GM12873 (cell line): ENCODE results near the gene PRODH2.

Experiments used
- TF ChIP-seq, protein P1 (sequence below): IDR thresholded peaks from 2 replicates; pipeline ENCODE4 v1.5.1; 2012; ENCODE audit warnings: low read depth, mild to moderate bottlenecking, moderate library complexity, low read length, control low read depth; ENCODE audit not compliant: insufficient read depth; ENCODE audit errors: missing control alignments

PRODH2 gene, protein sequence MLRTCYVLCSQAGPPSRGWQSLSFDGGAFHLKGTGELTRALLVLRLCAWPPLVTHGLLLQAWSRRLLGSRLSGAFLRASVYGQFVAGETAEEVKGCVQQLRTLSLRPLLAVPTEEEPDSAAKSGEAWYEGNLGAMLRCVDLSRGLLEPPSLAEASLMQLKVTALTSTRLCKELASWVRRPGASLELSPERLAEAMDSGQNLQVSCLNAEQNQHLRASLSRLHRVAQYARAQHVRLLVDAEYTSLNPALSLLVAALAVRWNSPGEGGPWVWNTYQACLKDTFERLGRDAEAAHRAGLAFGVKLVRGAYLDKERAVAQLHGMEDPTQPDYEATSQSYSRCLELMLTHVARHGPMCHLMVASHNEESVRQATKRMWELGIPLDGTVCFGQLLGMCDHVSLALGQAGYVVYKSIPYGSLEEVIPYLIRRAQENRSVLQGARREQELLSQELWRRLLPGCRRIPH

DNA sequence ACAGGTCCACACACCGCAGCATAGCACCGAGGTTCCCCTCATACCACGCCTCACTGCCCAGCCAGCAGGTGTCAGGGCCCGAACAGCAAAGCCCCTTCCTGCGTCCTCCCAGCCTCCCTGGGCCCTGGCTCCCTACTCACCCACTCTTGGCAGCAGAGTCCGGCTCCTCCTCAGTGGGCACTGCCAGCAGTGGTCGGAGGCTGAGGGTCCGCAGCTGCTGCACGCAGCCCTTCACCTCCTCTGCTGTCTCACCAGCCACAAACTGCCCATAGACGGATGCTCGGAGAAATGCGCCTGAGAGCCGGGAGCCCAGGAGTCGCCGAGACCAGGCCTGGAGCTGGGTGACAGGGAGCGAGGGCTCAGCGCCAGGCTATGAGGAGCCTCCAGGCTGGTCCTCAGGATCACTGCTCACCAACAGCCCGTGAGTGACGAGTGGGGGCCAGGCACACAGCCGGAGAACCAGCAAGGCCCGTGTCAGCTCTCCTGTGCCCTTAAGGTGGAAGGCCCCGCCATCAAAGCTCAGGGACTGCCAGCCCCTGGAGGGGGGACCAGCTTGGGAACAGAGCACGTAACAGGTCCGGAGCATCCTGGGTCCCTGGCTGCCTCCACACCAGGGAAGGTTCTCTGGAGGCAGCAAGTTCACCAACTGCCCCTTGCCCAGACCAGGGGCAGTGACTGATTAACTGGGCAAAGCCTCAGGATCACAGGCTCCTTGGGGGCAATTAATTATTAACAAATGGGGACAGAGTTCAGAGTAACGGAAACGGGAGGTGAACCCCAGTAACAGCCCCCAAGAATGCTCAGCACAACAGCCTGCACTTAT, at the start of gene PRODH2:
TSS of gene PRODH2 (minus strand) at position 626 of the 823 bp plus-strand sequence. CDS start at position 586, 40 bp downstream.
- TF ChIP-seq, protein P1, sequence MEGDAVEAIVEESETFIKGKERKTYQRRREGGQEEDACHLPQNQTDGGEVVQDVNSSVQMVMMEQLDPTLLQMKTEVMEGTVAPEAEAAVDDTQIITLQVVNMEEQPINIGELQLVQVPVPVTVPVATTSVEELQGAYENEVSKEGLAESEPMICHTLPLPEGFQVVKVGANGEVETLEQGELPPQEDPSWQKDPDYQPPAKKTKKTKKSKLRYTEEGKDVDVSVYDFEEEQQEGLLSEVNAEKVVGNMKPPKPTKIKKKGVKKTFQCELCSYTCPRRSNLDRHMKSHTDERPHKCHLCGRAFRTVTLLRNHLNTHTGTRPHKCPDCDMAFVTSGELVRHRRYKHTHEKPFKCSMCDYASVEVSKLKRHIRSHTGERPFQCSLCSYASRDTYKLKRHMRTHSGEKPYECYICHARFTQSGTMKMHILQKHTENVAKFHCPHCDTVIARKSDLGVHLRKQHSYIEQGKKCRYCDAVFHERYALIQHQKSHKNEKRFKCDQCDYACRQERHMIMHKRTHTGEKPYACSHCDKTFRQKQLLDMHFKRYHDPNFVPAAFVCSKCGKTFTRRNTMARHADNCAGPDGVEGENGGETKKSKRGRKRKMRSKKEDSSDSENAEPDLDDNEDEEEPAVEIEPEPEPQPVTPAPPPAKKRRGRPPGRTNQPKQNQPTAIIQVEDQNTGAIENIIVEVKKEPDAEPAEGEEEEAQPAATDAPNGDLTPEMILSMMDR = no peak

- TF ChIP-seq, protein P1 = no peak
Measured at GRCh38 chr19:35861640-35862160, 49.1 kb upstream of the PRODH2 start.

DNA sequence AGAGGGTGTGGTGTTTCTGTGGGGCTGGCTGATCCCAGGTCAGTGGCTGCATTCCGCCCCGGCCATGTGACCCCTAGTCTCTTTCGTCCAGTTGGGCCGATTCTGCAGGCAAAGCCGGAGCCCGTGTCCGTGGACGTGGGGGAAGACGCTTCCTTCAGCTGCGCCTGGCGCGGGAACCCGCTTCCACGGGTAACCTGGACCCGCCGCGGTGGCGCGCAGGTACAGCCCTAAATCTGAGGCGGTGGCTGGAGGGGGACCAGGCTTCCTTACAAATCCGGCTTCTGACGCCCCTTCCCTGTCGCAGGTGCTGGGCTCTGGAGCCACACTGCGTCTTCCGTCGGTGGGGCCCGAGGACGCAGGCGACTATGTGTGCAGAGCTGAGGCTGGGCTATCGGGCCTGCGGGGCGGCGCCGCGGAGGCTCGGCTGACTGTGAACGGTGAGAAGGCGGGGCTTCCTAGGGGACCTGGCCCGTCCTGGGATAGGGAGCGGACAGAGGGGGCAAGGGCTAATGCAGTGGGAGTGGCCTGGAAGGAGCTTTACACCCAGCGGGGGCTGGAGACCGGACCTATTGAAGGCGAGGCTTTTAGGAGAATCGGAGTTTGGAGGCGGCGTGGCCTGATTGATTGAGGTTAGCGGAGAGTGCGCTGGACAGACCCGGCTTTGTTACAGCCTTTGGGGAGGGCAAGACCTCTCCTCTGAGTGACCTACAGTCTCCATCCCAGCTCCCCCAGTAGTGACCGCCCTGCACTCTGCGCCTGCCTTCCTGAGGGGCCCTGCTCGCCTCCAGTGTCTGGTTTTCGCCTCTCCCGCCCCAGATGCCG, 48.4 kb upstream of the PRODH2 start:
- TF ChIP-seq, protein P1 = no peak

DNA sequence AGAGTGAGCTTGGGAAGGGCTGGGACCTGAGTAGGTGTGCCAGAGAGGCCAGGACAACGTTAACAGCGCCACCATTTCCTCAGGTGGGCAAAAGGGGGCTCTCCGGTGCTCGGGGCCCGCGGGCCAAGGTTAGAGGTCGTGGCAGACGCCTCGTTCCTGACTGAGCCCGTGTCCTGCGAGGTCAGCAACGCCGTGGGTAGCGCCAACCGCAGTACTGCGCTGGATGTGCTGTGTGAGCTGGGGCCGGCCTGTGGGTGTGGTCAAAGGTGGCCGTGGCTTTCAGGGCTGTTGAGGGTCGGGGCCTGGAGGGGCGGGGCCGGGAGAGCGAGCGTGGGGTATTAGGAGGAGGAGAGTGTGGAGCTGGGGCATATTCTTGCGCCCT, 47.8 kb upstream of the PRODH2 start:
- TF ChIP-seq, protein P1 = no peak

- TF ChIP-seq, protein P1 = no peak
Measured at GRCh38 chr19:35859414-35859813, 46.8 kb upstream of the PRODH2 start.

DNA sequence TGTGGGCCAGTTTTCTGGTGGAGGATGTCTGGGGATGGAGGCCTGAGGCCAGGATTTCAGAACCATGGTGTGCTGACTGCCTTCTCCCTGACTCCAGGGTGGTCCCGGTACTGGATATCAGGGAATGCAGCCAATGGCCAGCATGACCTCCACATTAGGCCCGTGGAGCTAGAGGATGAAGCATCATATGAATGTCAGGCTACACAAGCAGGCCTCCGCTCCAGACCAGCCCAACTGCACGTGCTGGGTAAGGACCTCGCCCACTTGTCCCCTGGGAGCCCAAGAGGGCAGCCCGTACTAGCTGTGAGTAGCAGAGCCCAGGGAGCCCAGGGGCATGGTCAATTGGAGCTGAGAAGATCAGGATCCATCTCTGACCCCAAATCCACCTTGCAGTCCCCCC, 45.7 kb upstream of the PRODH2 start:
- TF ChIP-seq, protein P1 = no peak
